COR-L47 (cell line): ENCODE results near the gene HTN1.
"Not testable (repeated sequence)": the region's sequence is repeated elsewhere in the genome, so short reads cannot be mapped to it uniquely, and the experiment has no call there.

ENCODE experiments used
- DNase-seq: peaks from one replicate; lab custom pipeline; 2025; lab: John Stamatoyannopoulos, UW

Gene HTN1

DNA sequence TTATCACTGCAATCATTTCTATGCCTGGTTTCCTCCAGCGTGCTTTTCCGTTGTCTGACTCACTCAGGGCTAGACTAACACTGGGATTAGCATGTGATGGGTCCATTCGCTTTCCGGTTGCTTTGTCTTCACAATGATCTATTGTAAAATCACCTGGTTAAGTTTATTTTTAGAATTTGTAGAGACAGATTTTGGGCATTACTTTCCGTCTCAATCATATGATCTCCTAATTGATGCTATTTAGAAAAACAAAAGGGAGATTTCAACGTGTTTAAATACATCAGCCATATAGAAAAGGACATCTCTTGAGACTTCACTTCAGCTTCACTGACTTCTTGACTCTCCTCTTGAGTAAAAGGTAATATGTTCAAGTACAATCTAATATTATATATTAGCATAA is at the start of gene HTN1:
HTN1 (plus strand) TSS at position 301 of the 400 bp plus-strand sequence. CDS start 2,639 bp downstream, outside the sequence.
- not testable (repeated sequence) for DNase-seq

DNA sequence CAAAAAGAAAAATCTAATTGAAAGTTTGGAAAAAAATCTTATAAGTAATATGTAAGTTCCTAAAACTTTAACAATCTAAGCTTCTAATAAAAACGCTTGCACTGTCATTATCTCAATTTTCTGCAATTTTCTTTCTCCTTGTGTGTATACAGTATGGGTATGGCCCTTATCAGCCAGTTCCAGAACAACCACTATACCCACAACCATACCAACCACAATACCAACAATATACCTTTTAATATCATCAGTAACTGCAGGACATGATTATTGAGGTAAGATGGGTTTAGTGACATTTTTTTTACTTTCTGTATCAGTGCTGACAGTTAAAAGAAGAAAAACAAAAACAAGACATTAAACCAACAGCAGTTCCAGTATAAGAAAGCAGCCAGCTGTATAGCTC is 49.5 kb upstream of the HTN1 start:
- no peak for DNase-seq

DNA sequence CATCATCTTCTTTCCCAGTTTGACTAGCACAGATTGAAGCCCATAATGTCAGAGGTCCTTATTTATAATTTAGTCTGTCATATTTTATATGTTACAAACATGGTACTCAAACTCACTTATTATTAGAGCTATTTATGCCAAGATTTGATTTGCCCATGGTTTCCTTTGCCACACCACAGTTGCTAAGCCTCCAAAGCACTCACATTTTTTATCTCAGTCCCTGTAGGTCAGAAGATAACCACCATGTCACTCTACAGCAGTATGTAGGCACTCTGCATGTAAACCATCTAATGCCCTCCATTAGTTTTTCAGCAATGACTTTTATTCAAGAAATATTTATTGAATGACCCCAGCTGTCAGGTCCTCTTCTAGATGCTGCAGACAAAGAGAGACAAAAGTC is 47.7 kb upstream of the HTN1 start:
- DNase-seq = no peak

DNA sequence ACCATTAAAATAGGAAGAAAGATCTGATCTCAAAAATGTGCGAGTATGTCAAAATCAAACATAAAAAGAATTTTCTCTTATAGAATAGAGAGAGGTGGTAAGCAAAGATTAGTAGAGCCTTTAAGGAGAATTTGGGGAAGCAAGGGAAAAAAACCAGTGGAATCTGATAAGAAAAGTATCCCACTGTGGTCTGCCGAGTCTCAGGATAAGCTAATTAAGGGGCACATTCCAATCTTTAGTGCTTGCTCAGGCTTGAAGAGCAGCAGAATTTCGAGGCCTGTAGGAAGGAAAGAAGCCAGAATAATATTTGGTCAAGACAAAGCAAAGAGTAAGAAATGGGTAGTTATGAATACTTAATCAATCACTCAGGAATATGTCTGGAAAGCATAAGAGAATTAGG is 41.5 kb upstream of the HTN1 start:
- DNase-seq = no peak

DNA sequence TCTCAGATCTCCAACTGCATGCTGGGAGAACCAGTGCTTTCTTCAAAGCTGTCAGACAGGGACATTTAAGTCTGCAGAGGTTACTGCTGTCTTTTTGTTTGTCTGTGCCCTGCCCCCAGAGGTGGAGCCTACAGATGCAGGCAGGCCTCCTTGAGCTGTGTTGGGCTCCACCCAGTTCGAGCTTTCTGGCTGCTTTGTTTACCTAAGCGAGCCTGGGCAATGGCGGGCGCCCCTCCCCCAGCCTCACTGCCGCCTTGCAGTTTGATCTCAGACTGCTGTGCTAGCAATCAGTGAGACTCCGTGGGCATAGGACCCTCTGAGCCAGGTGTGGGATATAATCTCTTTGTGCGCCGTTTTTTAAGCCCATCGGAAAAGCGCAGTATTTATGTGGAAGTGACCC is 31.2 kb upstream of the HTN1 start:
- DNase-seq = not testable (repeated sequence)

DNA sequence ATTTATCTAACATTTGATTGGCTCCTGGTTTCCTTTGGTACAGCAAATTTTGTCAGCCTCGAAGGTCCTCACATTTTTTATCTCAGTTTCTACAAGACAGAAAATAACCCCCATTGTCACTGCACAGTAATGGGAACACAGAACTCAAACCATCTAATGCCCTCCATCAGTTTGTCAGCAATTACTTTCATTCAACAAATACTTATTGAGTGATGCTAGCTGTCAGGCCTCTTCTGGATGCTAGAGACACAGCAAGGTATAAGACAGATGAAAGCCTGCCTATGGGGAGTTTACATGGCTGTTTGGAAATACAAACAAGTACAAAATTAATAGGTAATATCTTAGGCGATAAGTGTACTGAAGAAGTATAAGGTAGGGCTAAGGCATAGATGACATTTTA is 27.0 kb upstream of the HTN1 start:
- no peak for DNase-seq

DNA sequence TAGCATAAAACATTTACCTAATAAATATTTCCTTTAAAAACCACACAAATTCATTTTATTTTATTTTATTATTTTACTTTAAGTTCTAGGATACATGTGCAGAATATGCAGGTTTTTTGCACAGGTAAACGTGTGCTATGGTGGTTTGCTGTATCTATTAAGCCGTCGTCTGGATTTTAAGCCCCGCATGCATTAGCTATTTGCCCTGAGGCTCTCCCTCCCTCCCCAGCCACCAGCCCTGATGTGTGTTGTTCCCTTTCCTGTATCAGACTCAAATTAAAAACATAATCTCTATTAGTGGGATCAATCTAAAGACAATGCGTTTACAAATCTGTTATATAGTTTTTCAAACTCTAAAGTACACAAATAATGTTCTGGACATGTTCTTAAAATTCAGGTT is 23.2 kb upstream of the HTN1 start:
- DNase-seq = no peak

DNA sequence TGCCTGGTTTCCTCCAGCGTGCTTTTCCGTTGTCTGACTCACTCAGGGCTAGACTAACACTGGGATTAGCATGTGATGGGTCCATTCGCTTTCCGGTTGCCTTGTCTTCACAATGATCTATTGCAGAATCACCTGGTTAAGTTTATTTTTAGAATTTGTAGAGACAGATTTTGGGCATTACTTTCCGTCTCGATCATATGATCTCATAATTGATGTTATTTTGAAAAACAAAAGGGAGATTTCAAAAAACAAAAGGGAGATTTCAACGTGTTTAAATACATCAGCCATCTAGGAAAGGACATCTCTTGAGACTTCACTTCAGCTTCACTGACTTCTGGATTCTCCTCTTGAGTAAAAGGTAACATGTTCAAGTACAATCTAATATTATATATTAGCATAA is 22.1 kb upstream of the HTN1 start, which contains the start of gene HTN3:
HTN3 (plus strand) TSS at position 301 of the 400 bp plus-strand sequence. CDS start 2,282 bp downstream, outside the sequence.
- DNase-seq = not testable (repeated sequence)

DNA sequence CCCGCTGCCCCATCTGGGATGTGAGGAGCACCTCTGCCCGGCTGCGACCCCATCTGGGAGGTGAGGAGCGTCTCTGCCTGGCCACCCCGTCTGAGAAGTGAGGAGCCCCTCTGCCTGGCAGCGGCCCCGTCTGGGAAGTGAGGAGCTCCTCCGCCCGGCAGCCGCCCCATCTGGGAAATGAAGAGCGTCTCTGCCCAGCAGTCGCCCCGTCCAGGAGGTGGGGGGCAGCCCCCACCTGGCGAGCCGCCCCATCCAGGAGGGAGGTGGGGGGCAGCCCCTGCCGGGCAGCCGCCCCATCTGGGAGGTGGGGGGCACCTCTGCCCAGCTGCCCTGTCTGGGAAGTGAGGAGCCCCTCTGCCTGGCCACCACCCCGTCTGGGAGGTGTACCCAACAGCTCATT is 12.7 kb upstream of the HTN1 start:
- not testable (repeated sequence) for DNase-seq

DNA sequence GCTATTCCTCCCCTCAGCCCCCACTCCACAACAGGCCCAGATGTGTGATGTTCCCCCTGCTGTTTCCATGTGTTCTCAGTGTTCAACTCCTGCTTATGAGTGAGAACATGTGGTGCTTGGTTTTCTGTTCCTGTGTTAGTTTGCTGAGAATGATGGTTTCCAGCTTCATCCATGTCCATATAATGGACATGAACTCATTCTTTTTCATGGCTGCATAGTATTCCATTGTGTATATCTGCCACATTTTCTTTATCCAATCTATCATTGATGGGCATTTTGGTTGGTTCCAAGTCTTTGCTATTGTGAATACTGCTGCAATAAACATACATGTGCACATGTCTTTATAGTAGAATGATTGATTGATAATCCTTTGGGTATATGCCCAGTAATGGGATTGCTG is 10.3 kb upstream of the HTN1 start:
- DNase-seq = not testable (repeated sequence)

DNA sequence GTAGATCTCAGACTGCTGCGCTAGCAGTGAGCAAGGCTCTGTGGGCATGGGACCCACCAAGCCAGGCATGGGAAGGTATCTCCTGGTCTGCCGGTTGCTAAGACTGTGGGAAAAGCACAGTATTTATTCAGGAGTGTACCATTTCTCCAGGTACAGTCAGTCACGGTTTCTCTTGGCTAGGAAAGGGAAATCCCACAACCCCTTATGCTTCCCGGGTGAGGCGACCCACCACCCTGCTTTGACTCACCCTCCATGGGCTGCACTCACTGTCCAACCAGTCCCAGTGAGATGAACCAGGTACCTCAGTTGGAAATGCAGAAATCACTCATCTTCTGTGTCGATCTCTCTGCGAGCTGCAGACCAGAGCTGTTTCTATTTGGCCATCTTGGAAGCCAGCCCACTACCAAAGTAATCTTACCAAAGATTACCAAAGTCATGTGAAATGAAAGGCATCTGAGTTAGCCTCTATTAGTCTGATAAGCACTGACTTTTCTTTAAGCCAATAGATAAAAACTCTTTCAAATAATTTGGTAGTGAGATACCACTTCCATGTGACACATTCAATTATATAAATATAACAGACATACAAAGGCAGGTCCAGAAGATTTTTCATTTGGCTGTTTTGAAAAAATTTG is 8.5 kb upstream of the HTN1 start:
- no peak for DNase-seq

DNA sequence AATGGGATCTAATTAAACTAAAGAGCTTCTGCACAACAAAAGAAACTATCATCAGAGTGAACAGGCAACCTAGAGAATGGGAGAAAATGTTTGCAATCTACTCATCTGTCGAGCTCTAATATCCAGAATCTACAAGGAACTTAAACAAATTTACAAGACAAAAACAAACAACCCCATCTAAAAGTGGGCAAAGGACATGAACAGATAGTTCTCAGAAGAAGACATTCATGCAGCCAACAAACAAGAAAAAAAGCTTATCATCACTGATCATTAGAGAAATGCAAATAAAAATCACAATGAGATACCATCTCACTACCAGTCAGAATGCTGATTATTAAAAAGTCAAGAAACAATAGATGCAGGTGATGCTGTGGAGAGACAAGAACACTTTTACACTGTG is 6.3 kb downstream of the HTN1 start:
- DNase-seq = not testable (repeated sequence)

DNA sequence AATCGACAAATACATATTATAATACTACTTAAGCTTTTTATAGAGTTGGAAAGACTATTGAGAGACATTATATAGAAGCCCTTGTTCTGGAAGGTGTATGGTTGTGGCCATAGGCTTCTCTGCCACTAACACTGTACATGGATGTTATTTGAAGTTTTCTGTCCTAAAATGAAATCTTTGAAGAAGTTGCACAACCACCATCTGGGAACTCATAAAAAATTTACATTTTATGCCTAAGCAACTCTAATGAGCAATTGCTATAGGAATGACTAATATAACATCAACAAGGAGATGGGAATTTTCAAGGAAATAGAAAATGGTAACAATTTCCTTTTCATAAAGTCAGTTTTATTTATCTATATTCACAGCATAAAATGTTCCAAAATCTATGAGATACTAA is 7.4 kb downstream of the HTN1 start:
- DNase-seq = no peak

DNA sequence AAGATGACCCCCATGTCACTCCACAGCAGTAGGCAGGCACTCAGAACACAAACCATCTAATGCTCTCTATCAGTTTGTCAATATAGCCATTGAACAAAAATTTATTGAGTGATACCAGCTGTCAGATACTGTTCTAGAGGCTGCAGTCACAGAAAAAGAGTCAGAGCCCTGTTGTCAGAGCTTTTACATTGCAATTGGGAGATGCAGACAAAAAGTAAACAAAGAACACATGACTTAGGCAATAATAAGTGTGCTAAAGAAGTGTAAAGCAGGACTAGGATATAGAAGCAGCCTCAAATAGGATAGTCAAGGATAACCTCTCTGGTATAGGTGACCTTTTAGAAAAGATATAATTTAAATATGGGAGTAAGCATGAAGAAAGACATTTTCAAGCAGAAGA is 8.9 kb downstream of the HTN1 start:
- no peak for DNase-seq

DNA sequence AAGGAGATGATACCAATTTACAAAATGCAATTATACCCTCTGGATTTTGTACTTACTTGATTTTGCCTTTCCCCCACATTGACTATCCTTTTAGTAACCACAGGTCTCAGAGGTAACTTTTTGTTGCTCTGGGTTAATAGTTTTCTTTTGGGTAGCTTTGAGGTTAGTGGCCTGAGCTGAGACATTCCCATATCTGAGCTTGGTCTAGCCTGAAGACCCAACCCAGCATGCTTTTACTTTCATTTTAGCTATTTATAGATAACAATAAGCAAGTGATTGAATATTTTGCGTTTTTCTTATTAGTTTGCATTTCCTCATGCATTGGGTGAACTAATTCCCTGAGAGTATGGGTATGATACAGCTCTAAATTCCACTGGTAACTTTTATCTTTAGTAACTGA is 11.8 kb downstream of the HTN1 start:
- no peak for DNase-seq

DNA sequence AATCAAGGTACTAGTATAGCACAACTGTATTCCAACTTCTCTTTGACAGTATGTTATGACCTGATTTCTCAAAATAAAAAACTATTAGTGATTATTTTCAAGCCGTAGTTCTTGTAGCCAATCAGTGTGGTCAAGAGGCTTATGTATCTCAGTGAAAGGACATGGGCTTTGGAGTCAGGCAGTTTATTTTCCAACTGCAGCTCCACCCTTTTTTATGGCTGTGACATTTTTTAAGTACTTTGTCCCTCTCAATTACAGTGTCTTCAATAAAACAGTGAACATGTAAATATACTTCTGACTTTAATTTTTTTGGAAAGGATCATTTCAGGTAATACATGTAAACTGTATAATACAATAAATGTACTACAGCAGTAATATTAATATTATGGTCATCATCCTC is 30.0 kb downstream of the HTN1 start:
- no peak for DNase-seq

DNA sequence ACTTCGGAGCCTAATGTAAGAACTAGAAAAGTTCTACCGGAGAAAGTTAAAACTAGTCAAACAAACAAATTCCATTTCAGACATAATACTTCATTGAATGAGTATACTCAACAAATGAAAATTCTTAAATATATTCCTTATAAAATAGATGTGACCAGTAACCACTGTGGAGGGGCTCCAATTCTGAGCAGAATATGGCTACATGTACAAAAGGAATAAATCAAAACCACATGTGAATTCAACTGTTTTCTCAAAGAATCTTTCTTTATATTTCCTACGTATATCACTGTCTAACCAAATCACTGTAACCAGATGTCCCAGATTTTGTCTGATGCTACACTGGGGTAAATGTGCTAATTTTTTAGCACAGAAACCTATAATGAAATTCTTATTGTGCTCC is 49.0 kb downstream of the HTN1 start:
- DNase-seq = no peak
